ENCODE results near the gene MAFG. TPM values are rescaled to one million over a fixed set of nuclear protein-coding genes. Genes with fewer than 3 reads are reported as not detected.
"Not testable (repeated sequence)": the region's sequence is repeated elsewhere in the genome, so short reads cannot be mapped to it uniquely, and the experiment has no call there.

The MAFG gene
- total RNA-seq, 1 experiment from 2014 or later: 10.9 TPM

GRCh38 chr17:81923302-81924260 lies 4.0 kb downstream of the MAFG start:
- Histone ChIP-seq H3K4me3 (ENCODE audit: low read length) (no peak overlapping the region), H3K9me3 (ENCODE audit: low read length) (no peaks in the 10 kb centered on the region), H3K9me2 (replicated peaks; ENCODE audit: insufficient read depth, low read length) (no peaks in the 10 kb centered on the region), H3K36me3 (ENCODE audit: insufficient read depth, low read length) (no peaks in the 10 kb centered on the region), H3K9ac (ENCODE audit: low read length) (no peak overlapping the region), H3K4me1 (ENCODE audit: low read length) (peaks cover 29% of the 10 kb centered on the region), H3K27ac (ENCODE audit: low read length) (no peak overlapping the region; the same call in 1 of the 2 replicates), H3K27me3 (ENCODE audit: low read length) (no peaks in the 10 kb centered on the region), H4K20me1 (ENCODE audit: insufficient read depth, low read depth, low read length) (peaks cover 19% of the 10 kb centered on the region; the same call in 1 of the 2 replicates), H2AFZ (ENCODE audit: low read length) (no peak overlapping the region), H3K79me2 (ENCODE audit: low read length) (peaks cover 48% of the 10 kb centered on the region), H3K4me2 (ENCODE audit: low read depth, low read length, poor library complexity, severe bottlenecking) (no peak overlapping the region)
- DNase-seq: no peak

GRCh38 chr17:81922566-81923301 lies 4.8 kb downstream of the MAFG start:
- Histone ChIP-seq H3K79me2 (ENCODE audit: low read length) (peaks cover 50% of the 10 kb centered on the region), H3K4me2 (ENCODE audit: low read depth, low read length, poor library complexity, severe bottlenecking) (no peak overlapping the region), H3K36me3 (ENCODE audit: insufficient read depth, low read length) (no peaks in the 10 kb centered on the region), H3K9me2 (replicated peaks; ENCODE audit: insufficient read depth, low read length) (no peaks in the 10 kb centered on the region), H3K4me1 (ENCODE audit: low read length) (peaks cover 26% of the 10 kb centered on the region), H3K27ac (ENCODE audit: low read length) (no peak overlapping the region), H4K20me1 (ENCODE audit: insufficient read depth, low read depth, low read length) (peaks cover 19% of the 10 kb centered on the region; the same call in 1 of the 2 replicates), H2AFZ (ENCODE audit: low read length) (no peak overlapping the region), H3K27me3 (ENCODE audit: low read length) (no peaks in the 10 kb centered on the region), H3K9me3 (ENCODE audit: low read length) (no peaks in the 10 kb centered on the region), H3K9ac (ENCODE audit: low read length) (no peak overlapping the region), H3K4me3 (ENCODE audit: low read length) (no peak overlapping the region)
- DNase-seq: no peak

- no peaks in the 10 kb centered on the region for H3K27me3 ChIP-seq (ENCODE audit: low read length)
- no peaks in the 10 kb centered on the region for H3K36me3 ChIP-seq (ENCODE audit: insufficient read depth, low read length)
- H3K9me2 ChIP-seq (replicated peaks; ENCODE audit: insufficient read depth, low read length): no peaks in the 10 kb centered on the region
- peaks cover 23% of the 10 kb centered on the region; the same call in 1 of the 2 replicates for H4K20me1 ChIP-seq (ENCODE audit: insufficient read depth, low read depth, low read length)
- H3K4me3 ChIP-seq (ENCODE audit: low read length): no peak overlapping the region
- no peak overlapping the region for H3K4me2 ChIP-seq (ENCODE audit: low read depth, low read length, poor library complexity, severe bottlenecking)
- no peak overlapping the region for H3K9ac ChIP-seq (ENCODE audit: low read length)
- no peak overlapping the region for H2AFZ ChIP-seq (ENCODE audit: low read length)
- peaks cover 55% of the 10 kb centered on the region for H3K79me2 ChIP-seq (ENCODE audit: low read length)
- H3K27ac ChIP-seq (ENCODE audit: low read length): no peak overlapping the region
- no peak for DNase-seq
- H3K9me3 ChIP-seq (ENCODE audit: low read length): no peaks in the 10 kb centered on the region
- H3K4me1 ChIP-seq (ENCODE audit: low read length): peaks cover 28% of the 10 kb centered on the region
These were observed 5.5 kb downstream of the MAFG start for GRCh38 chr17:81921996-81922565.

GRCh38 chr17:81921537-81921862 lies 6.0 kb downstream of the MAFG start:
- H4K20me1 ChIP-seq (ENCODE audit: insufficient read depth, low read depth, low read length): peaks cover 28% of the 10 kb centered on the region; the same call in 1 of the 2 replicates
- H3K9me3 ChIP-seq (ENCODE audit: low read length): no peaks in the 10 kb centered on the region
- H3K4me2 ChIP-seq (ENCODE audit: low read depth, low read length, poor library complexity, severe bottlenecking): no peak overlapping the region
- peaks cover 55% of the 10 kb centered on the region for H3K79me2 ChIP-seq (ENCODE audit: low read length)
- no peak overlapping the region for H2AFZ ChIP-seq (ENCODE audit: low read length)
- H3K4me3 ChIP-seq (ENCODE audit: low read length): no peak overlapping the region
- no peak overlapping the region for H3K27ac ChIP-seq (ENCODE audit: low read length)
- no peak overlapping the region for H3K9ac ChIP-seq (ENCODE audit: low read length)
- no peak for DNase-seq
- no peaks in the 10 kb centered on the region for H3K27me3 ChIP-seq (ENCODE audit: low read length)
- H3K4me1 ChIP-seq (ENCODE audit: low read length): peaks cover 34% of the 10 kb centered on the region
- no peaks in the 10 kb centered on the region for H3K36me3 ChIP-seq (ENCODE audit: insufficient read depth, low read length)
- H3K9me2 ChIP-seq (replicated peaks; ENCODE audit: insufficient read depth, low read length): no peaks in the 10 kb centered on the region

GRCh38 chr17:81920612-81921536 lies 6.7 kb downstream of the MAFG start:
- Histone ChIP-seq H3K4me2 (ENCODE audit: low read depth, low read length, poor library complexity, severe bottlenecking) (no peak overlapping the region), H3K9ac (ENCODE audit: low read length) (no peak overlapping the region), H4K20me1 (ENCODE audit: insufficient read depth, low read depth, low read length) (peaks cover 27% of the 10 kb centered on the region; the same call in 1 of the 2 replicates), H3K27ac (ENCODE audit: low read length) (no peak overlapping the region), H2AFZ (ENCODE audit: low read length) (no peak overlapping the region), H3K9me2 (replicated peaks; ENCODE audit: insufficient read depth, low read length) (no peaks in the 10 kb centered on the region), H3K9me3 (ENCODE audit: low read length) (no peaks in the 10 kb centered on the region), H3K36me3 (ENCODE audit: insufficient read depth, low read length) (peaks cover 2% of the 10 kb centered on the region; the same call in 1 of the 2 replicates), H3K4me1 (ENCODE audit: low read length) (peaks cover 28% of the 10 kb centered on the region), H3K4me3 (ENCODE audit: low read length) (no peak overlapping the region), H3K79me2 (ENCODE audit: low read length) (peaks cover 55% of the 10 kb centered on the region), H3K27me3 (ENCODE audit: low read length) (no peaks in the 10 kb centered on the region)
- DNase-seq: no peak

GRCh38 chr17:81918832-81919545 lies 8.5 kb downstream of the MAFG start:
- H3K9me3 ChIP-seq (ENCODE audit: low read length): no peaks in the 10 kb centered on the region
- H3K36me3 ChIP-seq (ENCODE audit: insufficient read depth, low read length): peaks cover 4% of the 10 kb centered on the region; the same call in 1 of the 2 replicates
- no peak overlapping the region for H3K27ac ChIP-seq (ENCODE audit: low read length)
- H2AFZ ChIP-seq (ENCODE audit: low read length): no peak overlapping the region
- peaks cover 40% of the 10 kb centered on the region for H3K79me2 ChIP-seq (ENCODE audit: low read length)
- H3K4me2 ChIP-seq (ENCODE audit: low read depth, low read length, poor library complexity, severe bottlenecking): no peak overlapping the region
- no peaks in the 10 kb centered on the region for H3K9me2 ChIP-seq (replicated peaks; ENCODE audit: insufficient read depth, low read length)
- peaks cover 12% of the 10 kb centered on the region for H3K4me1 ChIP-seq (ENCODE audit: low read length)
- DNase-seq: no peak
- H3K27me3 ChIP-seq (ENCODE audit: low read length): no peaks in the 10 kb centered on the region
- H3K9ac ChIP-seq (ENCODE audit: low read length): no peak overlapping the region
- H4K20me1 ChIP-seq (ENCODE audit: insufficient read depth, low read depth, low read length): peaks cover 17% of the 10 kb centered on the region; the same call in 1 of the 2 replicates
- no peak overlapping the region for H3K4me3 ChIP-seq (ENCODE audit: low read length)

GRCh38 chr17:81918333-81918669 lies 9.2 kb downstream of the MAFG start:
- peaks cover 34% of the 10 kb centered on the region for H3K79me2 ChIP-seq (ENCODE audit: low read length)
- H3K27me3 ChIP-seq (ENCODE audit: low read length); H2AFZ ChIP-seq (ENCODE audit: low read length); DNase-seq; H3K27ac ChIP-seq (ENCODE audit: low read length); H3K9ac ChIP-seq (ENCODE audit: low read length); H3K4me3 ChIP-seq (ENCODE audit: low read length); H3K9me2 ChIP-seq (replicated peaks; ENCODE audit: insufficient read depth, low read length); H3K9me3 ChIP-seq (ENCODE audit: low read length); H3K36me3 ChIP-seq (ENCODE audit: insufficient read depth, low read length): not testable (repeated sequence)
- peak overlapping the region; percentile 55 for H3K4me2 ChIP-seq (ENCODE audit: low read depth, low read length, poor library complexity, severe bottlenecking)
- H3K4me1 ChIP-seq (ENCODE audit: low read length): peaks cover 12% of the 10 kb centered on the region
- peaks cover 17% of the 10 kb centered on the region; the same call in 1 of the 2 replicates for H4K20me1 ChIP-seq (ENCODE audit: insufficient read depth, low read depth, low read length)
